Panc1 (cell line): Measurements from ENCODE around the gene OTC. TPM values are rescaled to one million over a fixed set of nuclear protein-coding genes. Genes with fewer than 3 reads are reported as not detected.

Source experiments
- ATAC-seq: fragments of 200-7000 bp; cut with Tn5 transposase; 2 replicates; pipeline ENCODE4 v1.9.1; 2020; ENCODE audit warnings: mild to moderate bottlenecking, moderate library complexity
- BruUV-seq: library from RNA; stranded (reverse); fragments of 400-500 nt; replicated peaks from 2 replicates; lab custom pipeline; 2021; lab: Mats Ljungman, UMichigan
- CTCF ChIA-PET: fragments of 300-600 bp; sonication (Branson Sonifier 250); formaldehyde crosslinking; loops from one replicate; lab custom pipeline; 2022; ENCODE audit warnings: antibody characterized with exemption; lab: Charles Lee
- POLR2A ChIA-PET: fragments of 300-600 bp; sonication (Branson Sonifier 250); formaldehyde crosslinking; loops from one replicate; lab custom pipeline; 2022; ENCODE audit warnings: antibody characterized with exemption; lab: Charles Lee
- DNase-seq: peaks from one replicate; pipeline ENCODE4 v3.0.0-alpha.2; 2010; ENCODE audit warnings: low read depth, low spot score
- H3K27ac ChIP-seq: 2 replicates; pipeline ENCODE4 v1.5.1; 2011; ENCODE audit warnings: mild to moderate bottlenecking, low read length, inconsistent platforms
- H3K27me3 ChIP-seq: fragments of 200-500 bp; sonication (Bioruptor generic); 2 replicates; pipeline ENCODE4 v1.6.0; 2014; ENCODE audit warnings: low read length, inconsistent platforms; ENCODE audit not compliant: control insufficient read depth, insufficient read depth
- H3K36me3 ChIP-seq: fragments of 200-500 bp; sonication (Bioruptor generic); 2 replicates; pipeline ENCODE4 v1.5.1; 2014; ENCODE audit warnings: inconsistent platforms, mild to moderate bottlenecking, low read length, moderate library complexity; ENCODE audit not compliant: control insufficient read depth, insufficient read depth
- H3K4me1 ChIP-seq: 2 replicates; pipeline ENCODE4 v1.5.1; 2011; ENCODE audit warnings: inconsistent platforms, mild to moderate bottlenecking, low read length, moderate library complexity; ENCODE audit not compliant: control insufficient read depth, insufficient read depth
- H3K4me3 ChIP-seq, 2 experiments: 2 replicates each; pipeline ENCODE4 v1.5.1; 2011 to 2012; ENCODE audit warnings: low read depth in 2 of 2, low read length in 2 of 2, mild to moderate bottlenecking in 2 of 2, inconsistent platforms in 1 of 2, moderate library complexity in 1 of 2
- H3K9me3 ChIP-seq: fragments of 200-500 bp; sonication (Bioruptor generic); 2 replicates; pipeline ENCODE4 v1.5.1; 2014; ENCODE audit warnings: low read depth, mild to moderate bottlenecking, inconsistent platforms, low read length, moderate library complexity; ENCODE audit not compliant: control insufficient read depth, insufficient read depth
- POLR2AphosphoS5 ChIP-seq: IDR thresholded peaks from 2 replicates; pipeline ENCODE4 v1.6.1; 2012; ENCODE audit warnings: mild to moderate bottlenecking, low read depth, low read length, moderate library complexity
- REST ChIP-seq, 2 experiments: IDR thresholded peaks; 2 replicates each; pipeline ENCODE4 v1.6.1; 2011 to 2012; ENCODE audit warnings: low read depth in 2 of 2, control low read depth in 1 of 2, low read length in 1 of 2, mild to moderate bottlenecking in 1 of 2, moderate library complexity in 1 of 2; ENCODE audit not compliant: insufficient read depth in 1 of 2
- SIN3A ChIP-seq: IDR thresholded peaks from 2 replicates; pipeline ENCODE4 v1.6.1; 2012; ENCODE audit warnings: low read depth, mild to moderate bottlenecking, low read length, moderate library complexity, borderline replicate concordance; ENCODE audit not compliant: insufficient read depth
- TCF7L2 ChIP-seq: IDR thresholded peaks from 2 replicates; pipeline ENCODE4 v1.6.1; 2011; ENCODE audit warnings: mild to moderate bottlenecking, low read depth, low read length, inconsistent platforms
- in situ Hi-C: cut with HindIII; loops from 2 replicates; pipeline ENCODE4 v1.10.0; 2016; ENCODE audit warnings: low sequenced_read_pairs, low pct_unique_long_range_greater_than_20kb
- intact Hi-C: fragments of 100-400 bp; cut with micrococcal nuclease; formaldehyde crosslinking; loops from one replicate; pipeline ENCODE4 v1.10.0; 2022; ENCODE audit not compliant: unreplicated experiment
- total RNA-seq: library from RNA; stranded (reverse); gene quantifications from one replicate; pipeline ENCODE4 v1.2.1, GENCODE V29; 2021; ENCODE audit not compliant: unreplicated experiment
- TF ChIP-seq, protein P1 (sequence below): fragments of 450-650 bp; IDR thresholded peaks from 2 replicates; pipeline ENCODE4 v1.5.1; 2017; ENCODE audit warnings: mild to moderate bottlenecking

The OTC gene
- total RNA-seq, 1 experiment from 2014 or later = not detected

DNA sequence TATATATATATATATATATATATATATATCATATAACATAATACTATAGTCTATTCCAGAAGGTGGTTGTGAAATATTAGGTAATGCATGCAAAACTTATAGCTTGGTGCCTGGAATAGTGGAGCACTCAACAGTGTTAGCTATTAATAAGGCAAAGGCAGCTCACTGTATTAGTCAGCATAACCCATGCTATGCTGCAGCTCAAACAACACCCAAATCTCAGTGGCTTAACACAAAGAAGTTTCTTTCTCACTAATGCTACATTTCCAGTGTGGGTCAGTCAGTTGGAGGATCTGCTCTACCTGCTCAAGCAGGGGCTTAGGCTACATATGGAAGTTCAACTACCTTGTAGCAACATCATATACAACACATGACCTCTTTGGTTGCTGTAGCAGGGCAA is 19.9 kb upstream of the OTC start:
- ChIA-PET POLR2A (no interaction called here), CTCF (interaction anchor here (0.6 kb wide), 1 partner anchor 823 kb away, joined by 4 read pairs; no protein-coding TSS in a partner anchor)
- H3K36me3 ChIP-seq = no peaks in the 10 kb centered on the region
- ATAC-seq (no peak), DNase-seq (no peak)
- H3K9me3 ChIP-seq = no peaks in the 10 kb centered on the region
- no peak overlapping the region for H3K27ac ChIP-seq
- BruUV-seq = no TSS peak
- H3K4me1 ChIP-seq = no peaks in the 10 kb centered on the region
- in situ Hi-C loops (no loop called here), intact Hi-C loops (no loop called here)
- H3K4me3 ChIP-seq = no peak overlapping the region
- TF ChIP-seq POLR2AphosphoS5 (no peak), TCF7L2 (no peak), REST (IDR thresholded peaks at IDR 0.05; ENCODE audit: insufficient read depth in 1 of 2, low read depth in 2 of 2, low read length in 1 of 2) (no peak), SIN3A (no peak)
- TF ChIP-seq, protein P1, sequence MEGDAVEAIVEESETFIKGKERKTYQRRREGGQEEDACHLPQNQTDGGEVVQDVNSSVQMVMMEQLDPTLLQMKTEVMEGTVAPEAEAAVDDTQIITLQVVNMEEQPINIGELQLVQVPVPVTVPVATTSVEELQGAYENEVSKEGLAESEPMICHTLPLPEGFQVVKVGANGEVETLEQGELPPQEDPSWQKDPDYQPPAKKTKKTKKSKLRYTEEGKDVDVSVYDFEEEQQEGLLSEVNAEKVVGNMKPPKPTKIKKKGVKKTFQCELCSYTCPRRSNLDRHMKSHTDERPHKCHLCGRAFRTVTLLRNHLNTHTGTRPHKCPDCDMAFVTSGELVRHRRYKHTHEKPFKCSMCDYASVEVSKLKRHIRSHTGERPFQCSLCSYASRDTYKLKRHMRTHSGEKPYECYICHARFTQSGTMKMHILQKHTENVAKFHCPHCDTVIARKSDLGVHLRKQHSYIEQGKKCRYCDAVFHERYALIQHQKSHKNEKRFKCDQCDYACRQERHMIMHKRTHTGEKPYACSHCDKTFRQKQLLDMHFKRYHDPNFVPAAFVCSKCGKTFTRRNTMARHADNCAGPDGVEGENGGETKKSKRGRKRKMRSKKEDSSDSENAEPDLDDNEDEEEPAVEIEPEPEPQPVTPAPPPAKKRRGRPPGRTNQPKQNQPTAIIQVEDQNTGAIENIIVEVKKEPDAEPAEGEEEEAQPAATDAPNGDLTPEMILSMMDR = no peak
- H3K27me3 ChIP-seq = no peaks in the 10 kb centered on the region

DNA sequence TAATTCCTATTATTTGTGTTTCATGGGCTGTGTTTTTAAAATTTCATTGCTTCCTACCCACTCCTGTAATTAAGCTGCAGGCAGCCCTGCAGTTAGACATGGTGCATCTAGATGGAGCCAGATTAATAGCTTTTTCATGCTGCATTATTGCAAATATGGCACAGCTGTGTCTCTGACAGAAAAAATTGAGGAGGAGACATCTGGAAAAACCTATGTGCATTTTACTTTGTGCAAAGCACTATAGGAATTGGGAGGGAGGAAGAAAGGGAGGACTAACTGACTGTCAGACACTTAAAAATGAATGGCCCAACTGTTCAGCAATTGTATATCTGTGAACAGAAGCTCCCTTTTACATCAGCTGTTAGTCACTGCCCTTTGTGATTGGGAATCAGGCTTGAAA is 17.0 kb upstream of the OTC start:
- CTCF ChIA-PET = interaction anchor here (0.6 kb wide), 1 partner anchor 383 kb away, joined by 3 read pairs; no protein-coding TSS in a partner anchor
- intact Hi-C loops = no loop called here
- Histone ChIP-seq H3K4me1 (no peaks in the 10 kb centered on the region), H3K27ac (no peak overlapping the region), H3K27me3 (no peaks in the 10 kb centered on the region), H3K4me3 (no peak overlapping the region), H3K9me3 (no peaks in the 10 kb centered on the region), H3K36me3 (no peaks in the 10 kb centered on the region)
- POLR2A ChIA-PET = no interaction called here
- in situ Hi-C loops = no loop called here
- no peak for TF ChIP-seq REST (IDR thresholded peaks at IDR 0.05; ENCODE audit: insufficient read depth in 1 of 2, low read depth in 2 of 2, low read length in 1 of 2)
- TF ChIP-seq SIN3A = no peak
- TF ChIP-seq, protein P1 = no peak; the same call in 1 of the 2 replicates
- no peak for TF ChIP-seq TCF7L2
- no peak for TF ChIP-seq POLR2AphosphoS5
- no peak for DNase-seq
- ATAC-seq = no peak
- no TSS peak for BruUV-seq
